Stimulated activated CD4-positive, alpha-beta T cell treated with anti-CD3 and anti-CD28 coated beads, Interleukin-2, amount 100 ng/mL, for 24 hours (primary cell): ENCODE data around the gene RPS23.

ENCODE experiments used
- DNase-seq, 2 donors: peaks; one replicate each; pipeline ENCODE4 v3.0.0-alpha.2; 2020

RPS23 gene

DNA sequence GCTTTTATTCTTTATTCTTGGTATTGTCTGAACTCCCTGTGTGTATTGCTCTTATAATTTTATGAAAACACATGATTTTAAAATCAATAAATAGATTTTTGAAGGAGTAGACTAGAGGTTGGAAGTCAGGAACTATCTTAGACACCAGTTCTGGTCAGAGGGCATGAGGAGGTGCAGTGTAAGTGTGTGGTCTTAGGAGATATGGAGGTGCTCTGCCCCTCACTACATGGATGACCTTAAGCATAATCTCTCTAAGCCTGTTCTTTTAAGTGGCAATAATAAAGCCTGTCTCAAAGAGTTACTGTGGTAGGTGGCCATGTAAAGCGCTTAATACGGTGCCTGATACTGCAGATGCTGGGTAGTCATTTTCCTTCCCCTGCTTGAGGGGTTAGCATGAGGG is 34.0 kb downstream of the RPS23 start:
- no peak for DNase-seq

DNA sequence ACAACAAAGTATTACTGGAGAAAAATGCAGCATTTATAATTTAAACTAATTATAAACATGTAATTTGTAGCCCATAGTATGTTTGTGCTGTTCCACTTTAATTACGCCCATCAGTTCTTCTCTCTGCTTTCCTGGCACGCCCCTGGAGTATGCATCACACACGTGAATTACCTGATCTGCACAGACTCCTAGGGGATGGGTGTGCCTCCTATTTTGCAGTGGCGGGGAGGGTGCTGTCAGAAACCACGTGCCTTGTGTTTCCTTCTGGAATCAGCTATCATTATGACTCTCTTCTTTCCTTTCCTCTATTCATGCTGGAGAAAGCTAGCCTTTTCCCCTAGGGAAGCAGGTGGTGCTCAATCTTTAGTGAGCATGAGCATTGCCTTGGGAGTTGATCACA is 43.3 kb downstream of the RPS23 start:
- DNase-seq = no peak

DNA sequence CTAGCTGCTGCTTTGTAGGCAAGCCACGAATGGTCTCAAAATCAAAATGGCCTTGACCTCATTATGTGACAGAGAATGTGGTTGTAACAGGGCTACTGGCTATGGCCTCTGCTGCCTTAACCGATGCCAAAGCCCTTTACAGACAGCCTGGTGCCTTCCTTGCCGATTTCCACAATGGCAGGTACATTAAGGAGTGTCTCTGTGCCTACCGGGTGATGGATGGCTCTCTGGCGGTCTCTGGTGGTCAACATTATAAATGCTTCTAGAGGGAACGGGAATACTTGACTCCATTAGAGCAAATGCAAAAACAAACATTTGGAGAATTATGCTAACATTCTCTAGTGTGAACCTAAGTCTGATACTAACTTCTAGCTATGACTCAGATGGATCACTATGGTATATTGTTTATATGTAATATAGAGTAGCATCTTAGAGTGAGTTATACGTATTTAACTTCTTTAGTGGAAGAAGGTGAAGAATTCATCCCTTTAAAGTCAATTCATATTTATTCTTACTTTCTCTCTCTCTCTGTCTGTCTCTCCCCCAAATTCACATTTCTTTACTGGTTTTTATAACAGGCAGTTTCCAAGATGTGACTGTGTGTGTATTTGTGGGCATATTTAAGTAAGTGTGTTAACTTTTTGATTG is 52.5 kb downstream of the RPS23 start:
- peak; percentile 63 to 71 for DNase-seq
